HCT116 (cell line): ENCODE results near the gene HTRA3. TPM values are rescaled to one million over a fixed set of nuclear protein-coding genes. Genes with fewer than 3 reads are reported as not detected.

Experiments used
- ATAC-seq: fragments of 200-7000 bp; cut with Tn5 transposase; 2 replicates; pipeline ENCODE4 v1.9.1; 2020; ENCODE audit warnings: mild to moderate bottlenecking, moderate library complexity
- BruUV-seq: library from RNA; stranded (reverse); fragments of 400-500 nt; replicated peaks from 2 replicates; lab custom pipeline; 2021; lab: Mats Ljungman, UMichigan
- CTCF ChIA-PET: fragments of 300-600 bp; sonication (Branson Sonifier 250); formaldehyde crosslinking; loops from one replicate; lab custom pipeline; 2021; ENCODE audit warnings: antibody characterized with exemption; lab: Charles Lee
- POLR2A ChIA-PET: fragments of 300-600, 350-600 bp; sonication (Branson Sonifier 250); formaldehyde crosslinking; loops from one replicate; lab custom pipeline; 2021; ENCODE audit warnings: antibody characterized with exemption; lab: Charles Lee
- RAD21 ChIA-PET, 2 experiments: fragments of 300-600 bp; sonication (Branson Sonifier 250); formaldehyde crosslinking; loops; one replicate each; lab custom pipeline; 2023; ENCODE audit warnings: low total read pairs in 2 of 2; ENCODE audit not compliant: uncharacterized antibody in 2 of 2, unreplicated experiment in 2 of 2, low non-redundant PET in 1 of 2; lab: Charles Lee
- DNase-seq: peaks from one replicate; pipeline ENCODE4 v3.0.0-alpha.2; 2010; ENCODE audit warnings: low read depth, low spot score
- H2AFZ ChIP-seq: fragments of 200-600 bp; shearing (Covaris generic), sonication (generic); 2 replicates; pipeline ENCODE4 v1.6.1; 2017; ENCODE audit warnings: low read depth, mixed run types, mixed read lengths, antibody characterized with exemption, low read length; ENCODE audit not compliant: poor library complexity, severe bottlenecking
- H3K27ac ChIP-seq: 2 replicates; pipeline ENCODE4 v1.5.1; 2012; ENCODE audit warnings: low read depth, low read length
- H3K27me3 ChIP-seq: fragments of 200-600 bp; sonication (generic); 2 replicates; pipeline ENCODE4 v1.6.1; 2016; ENCODE audit warnings: mixed run types, low read length, mixed read lengths; ENCODE audit not compliant: insufficient read depth
- H3K36me3 ChIP-seq, 2 experiments: fragments of 200-500 bp in 1 of 2; fragments of 200-600 bp in 1 of 2; sonication (Bioruptor generic) in 1 of 2; sonication (generic) in 1 of 2; 2 replicates each; pipeline versions ENCODE4 v1.5.1 to v1.6.1; 2014 to 2016; ENCODE audit warnings: low read length in 2 of 2, inconsistent platforms in 1 of 2, mixed read lengths in 1 of 2, mixed run types in 1 of 2; ENCODE audit not compliant: insufficient read depth in 2 of 2, control insufficient read depth in 1 of 2
- H3K4me1 ChIP-seq, 2 experiments: fragments of 200-600 bp in 1 of 2; sonication (generic) in 1 of 2; 2 replicates each; pipeline versions ENCODE4 v1.5.1 to v1.6.1; 2012 to 2017; ENCODE audit warnings: low read length in 2 of 2, inconsistent platforms in 1 of 2, mild to moderate bottlenecking in 1 of 2, mixed read lengths in 1 of 2, mixed run types in 1 of 2, moderate library complexity in 1 of 2; ENCODE audit not compliant: insufficient read depth in 2 of 2, control insufficient read depth in 1 of 2
- H3K4me2 ChIP-seq: fragments of 200-600 bp; sonication (generic); 2 replicates; pipeline ENCODE4 v1.6.1; 2017; ENCODE audit warnings: mixed run types, low read length, mixed read lengths
- H3K4me3 ChIP-seq, 2 experiments: fragments of 200-600 bp in 1 of 2; sonication (generic) in 1 of 2; replicated peaks in 1 of 2; 2 replicates each; pipeline ENCODE4 v1.5.1; 2011 to 2016; ENCODE audit warnings: low read length in 2 of 2, control low read depth in 1 of 2, low read depth in 1 of 2, mild to moderate bottlenecking in 1 of 2, mixed read lengths in 1 of 2, mixed run types in 1 of 2
- H3K79me2 ChIP-seq: fragments of 200-600 bp; sonication (generic); 2 replicates; pipeline ENCODE4 v1.6.1; 2017; ENCODE audit warnings: mild to moderate bottlenecking, mixed run types, low read length, moderate library complexity, mixed read lengths; ENCODE audit not compliant: insufficient read depth
- H3K9ac ChIP-seq: fragments of 200-600 bp; sonication (generic); 2 replicates; pipeline ENCODE4 v1.6.1; 2016; ENCODE audit warnings: low read length, mixed read lengths
- H3K9me2 ChIP-seq: fragments of 200-600 bp; sonication (generic), shearing (Covaris generic); 2 replicates; pipeline ENCODE4 v1.6.1; 2017; ENCODE audit warnings: mixed run types, mild to moderate bottlenecking, moderate library complexity; ENCODE audit not compliant: insufficient read depth
- H3K9me3 ChIP-seq, 2 experiments: fragments of 200-500 bp in 1 of 2; fragments of 200-600 bp in 1 of 2; sonication (Bioruptor generic) in 1 of 2; sonication (generic) in 1 of 2; 2 replicates each; pipeline ENCODE4 v1.6.1; 2014 to 2017; ENCODE audit warnings: low read length in 2 of 2, mixed read lengths in 2 of 2, inconsistent platforms in 1 of 2, low read depth in 1 of 2, mild to moderate bottlenecking in 1 of 2, mixed run types in 1 of 2, moderate library complexity in 1 of 2; ENCODE audit not compliant: control insufficient read depth in 1 of 2, insufficient read depth in 1 of 2
- H4K20me1 ChIP-seq: fragments of 200-600 bp; sonication (generic), shearing (Covaris generic); 2 replicates; pipeline ENCODE4 v1.6.1; 2017; ENCODE audit warnings: mixed run types, mild to moderate bottlenecking, moderate library complexity; ENCODE audit not compliant: insufficient read depth
- ATF3 ChIP-seq: IDR thresholded peaks from 2 replicates; pipeline ENCODE4 v1.6.1; 2012
- ELF1 ChIP-seq: IDR thresholded peaks from 2 replicates; pipeline ENCODE4 v1.6.1; 2012; ENCODE audit warnings: low read depth, borderline replicate concordance
- EZH2phosphoT487 ChIP-seq: fragments of 200-600 bp; IDR thresholded peaks from 2 replicates; pipeline ENCODE4 v1.6.1; 2018; ENCODE audit warnings: antibody characterized with exemption, borderline replicate concordance
- MAX ChIP-seq: IDR thresholded peaks from 2 replicates; pipeline ENCODE4 v1.6.1; 2012
- POLR2A ChIP-seq: IDR thresholded peaks from 2 replicates; pipeline ENCODE4 v1.7.0; 2011; ENCODE audit warnings: borderline replicate concordance; ENCODE audit not compliant: insufficient read depth, insufficient read length; ENCODE audit errors: extremely low read depth
- RAD21 ChIP-seq: IDR thresholded peaks from 2 replicates; pipeline ENCODE4 v1.6.1; 2012; ENCODE audit warnings: low read depth, mild to moderate bottlenecking
- SP1 ChIP-seq: IDR thresholded peaks from 2 replicates; pipeline ENCODE4 v1.6.1; 2012; ENCODE audit warnings: low read depth
- YY1 ChIP-seq: IDR thresholded peaks from 2 replicates; pipeline ENCODE4 v1.6.1; 2011; ENCODE audit warnings: low read length, low read depth, moderate library complexity, mild to moderate bottlenecking; ENCODE audit not compliant: insufficient replicate concordance; ENCODE audit errors: extremely low read depth
- ZFX ChIP-seq: fragments of 450-650 bp; IDR thresholded peaks from 2 replicates; pipeline ENCODE4 v1.6.1; 2017
- intact Hi-C: fragments of 100-400 bp; cut with micrococcal nuclease; formaldehyde crosslinking; loops from 2 replicates; pipeline ENCODE4 v1.10.0; 2022
- total RNA-seq: library from RNA; stranded (reverse); gene quantifications from one replicate; pipeline ENCODE4 v1.2.1, GENCODE V29; 2021; ENCODE audit not compliant: unreplicated experiment

The HTRA3 gene
- total RNA-seq, 1 experiment from 2014 or later, result not detected

GRCh38 chr4:8324640-8325239 lies 55.2 kb downstream of the HTRA3 start:
- Histone ChIP-seq H3K4me2 (no peak overlapping the region), H2AFZ (no peak overlapping the region)

GRCh38 chr4:8325291-8325973 lies 55.9 kb downstream of the HTRA3 start:
- ChIA-PET POLR2A (no interaction called here), CTCF (no interaction called here), RAD21 (no interaction called here)
- no peaks in the 10 kb centered on the region for H3K79me2 ChIP-seq
- no peak overlapping the region for H3K27ac ChIP-seq
- no peak overlapping the region for H2AFZ ChIP-seq
- no peaks in the 10 kb centered on the region for H3K27me3 ChIP-seq
- TF ChIP-seq EZH2phosphoT487 (no peak), POLR2A (no peak), RAD21 (no peak), ELF1 (no peak), ZFX (no peak)
- no TSS peak for BruUV-seq
- no peak overlapping the region for H3K4me2 ChIP-seq
- intact Hi-C loops, result no loop called here
- no peaks in the 10 kb centered on the region for H3K36me3 ChIP-seq
- H3K9me3 ChIP-seq, result no peaks in the 10 kb centered on the region
- no peaks in the 10 kb centered on the region for H4K20me1 ChIP-seq
- no peak for ATAC-seq
- no peaks in the 10 kb centered on the region for H3K9me2 ChIP-seq
- no peak overlapping the region for H3K4me3 ChIP-seq
- no peak for DNase-seq
- H3K4me1 ChIP-seq, result no peaks in the 10 kb centered on the region
- no peak overlapping the region for H3K9ac ChIP-seq

More at GRCh38 chr4:8324640-8325239, 55.2 kb downstream of the HTRA3 start:
- H3K9me2 ChIP-seq, result no peaks in the 10 kb centered on the region
- no peak for DNase-seq
- no peaks in the 10 kb centered on the region for H3K36me3 ChIP-seq
- ChIA-PET CTCF (no interaction called here), RAD21 (no interaction called here), POLR2A (no interaction called here)
- no peak overlapping the region for H3K27ac ChIP-seq
- no peak overlapping the region for H3K4me3 ChIP-seq
- BruUV-seq, result no TSS peak
- no peaks in the 10 kb centered on the region for H3K27me3 ChIP-seq
- H3K9ac ChIP-seq, result no peak overlapping the region
- H4K20me1 ChIP-seq, result no peaks in the 10 kb centered on the region
- intact Hi-C loops, result no loop called here
- ATAC-seq, result no peak
- no peaks in the 10 kb centered on the region for H3K9me3 ChIP-seq
- H3K4me1 ChIP-seq, result no peaks in the 10 kb centered on the region
- H3K79me2 ChIP-seq, result no peaks in the 10 kb centered on the region
- TF ChIP-seq ATF3, result no peak
- no peak for TF ChIP-seq SP1
- TF ChIP-seq POLR2A, result no peak
- TF ChIP-seq YY1, result no peak
- no peak for TF ChIP-seq MAX
